ENCODE results near the gene ATP2C1. TPM values are rescaled to one million over a fixed set of nuclear protein-coding genes. Genes with fewer than 3 reads are reported as not detected.

Gene ATP2C1
- total RNA-seq, 2 donors from 2014 or later: 66.9 to 67.7 TPM

GRCh38 chr3:130929804-130930203 is 35.9 kb downstream of the ATP2C1 start:
- TF ChIP-seq CTCF (IDR thresholded peaks at IDR 0.05): no peak
- Histone ChIP-seq H3K9me3 (no peaks in the 10 kb centered on the region), H3K36me3 (no peaks in the 10 kb centered on the region), H3K27me3 (no peaks in the 10 kb centered on the region), H3K27ac (no peak overlapping the region), H3K9ac (ENCODE audit: low read depth in 2 of 2, low read length in 2 of 2) (no peak overlapping the region), H3K4me1 (no peaks in the 10 kb centered on the region), H3K4me3 (no peak overlapping the region)
- intact Hi-C loops (cut with DNase I): no loop called here
- no peak for DNase-seq

- no peaks in the 10 kb centered on the region for H3K36me3 ChIP-seq
- H3K4me1 ChIP-seq: no peaks in the 10 kb centered on the region
- intact Hi-C loops (cut with DNase I): no loop called here
- H3K27ac ChIP-seq: no peak overlapping the region
- no peak overlapping the region for H3K4me3 ChIP-seq
- no peak for DNase-seq
- H3K9ac ChIP-seq (ENCODE audit: low read depth in 2 of 2, low read length in 2 of 2): no peak overlapping the region
- no peaks in the 10 kb centered on the region for H3K27me3 ChIP-seq
- no peaks in the 10 kb centered on the region for H3K9me3 ChIP-seq
- TF ChIP-seq CTCF (IDR thresholded peaks at IDR 0.05): no peak
Measured at GRCh38 chr3:130932979-130933378, 39.1 kb downstream of the ATP2C1 start.

- H3K27ac ChIP-seq: no peak overlapping the region
- no peak for TF ChIP-seq CTCF (IDR thresholded peaks at IDR 0.05)
- no peaks in the 10 kb centered on the region for H3K4me1 ChIP-seq
- DNase-seq: no peak
- no peaks in the 10 kb centered on the region for H3K9me3 ChIP-seq
- H3K36me3 ChIP-seq: no peaks in the 10 kb centered on the region
- H3K27me3 ChIP-seq: no peaks in the 10 kb centered on the region
- H3K4me3 ChIP-seq: no peak overlapping the region
- intact Hi-C loops (cut with DNase I): no loop called here
- no peak overlapping the region for H3K9ac ChIP-seq (ENCODE audit: low read depth in 2 of 2, low read length in 2 of 2)
Measured at GRCh38 chr3:130933801-130934345, 40.0 kb downstream of the ATP2C1 start.

DNA sequence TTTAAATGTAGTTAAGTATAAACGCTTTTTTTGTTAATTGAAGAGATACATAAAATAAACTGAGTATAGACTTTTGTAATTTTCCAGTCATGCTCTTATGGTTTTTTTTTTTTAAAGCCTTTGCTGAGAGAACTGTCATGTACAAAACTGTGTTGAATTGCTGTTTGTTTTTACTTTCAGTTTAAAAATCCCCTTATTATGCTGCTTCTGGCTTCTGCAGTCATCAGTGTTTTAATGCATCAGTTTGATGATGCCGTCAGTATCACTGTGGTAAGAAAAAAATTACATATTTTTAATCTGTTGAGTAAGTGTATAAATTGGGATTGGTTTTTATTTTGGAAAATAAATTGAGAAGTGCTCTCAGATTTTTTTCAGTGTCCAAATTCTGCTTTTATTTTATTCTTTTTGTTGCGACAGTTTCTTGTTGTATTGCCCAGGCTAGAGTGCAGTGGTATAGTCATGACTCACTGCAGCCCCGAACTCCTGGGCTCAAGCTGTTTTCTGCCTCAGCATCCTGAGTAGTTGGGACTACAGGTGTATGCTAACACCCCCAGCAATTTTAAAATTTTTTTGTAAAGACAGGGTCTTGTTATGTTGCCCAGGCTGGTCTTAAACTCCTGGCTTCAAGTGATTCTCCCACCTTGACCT is 40.7 kb downstream of the ATP2C1 start:
- no peak for TF ChIP-seq CTCF (IDR thresholded peaks at IDR 0.05)
- no peaks in the 10 kb centered on the region for H3K4me1 ChIP-seq
- H3K36me3 ChIP-seq: no peaks in the 10 kb centered on the region
- no peak for DNase-seq
- intact Hi-C loops (cut with DNase I): no loop called here
- H3K4me3 ChIP-seq: no peak overlapping the region
- no peaks in the 10 kb centered on the region for H3K9me3 ChIP-seq
- no peak overlapping the region for H3K27ac ChIP-seq
- H3K27me3 ChIP-seq: no peaks in the 10 kb centered on the region
- H3K9ac ChIP-seq (ENCODE audit: low read depth in 2 of 2, low read length in 2 of 2): no peak overlapping the region

GRCh38 chr3:130935761-130936492 is 42.0 kb downstream of the ATP2C1 start:
- DNase-seq: no peak
- no peak overlapping the region for H3K27ac ChIP-seq
- no peak overlapping the region for H3K9ac ChIP-seq (ENCODE audit: low read depth in 2 of 2, low read length in 2 of 2)
- H3K9me3 ChIP-seq: no peaks in the 10 kb centered on the region
- no peaks in the 10 kb centered on the region for H3K27me3 ChIP-seq
- TF ChIP-seq CTCF (IDR thresholded peaks at IDR 0.05): no peak
- intact Hi-C loops (cut with DNase I): no loop called here
- H3K36me3 ChIP-seq: no peaks in the 10 kb centered on the region
- H3K4me3 ChIP-seq: no peak overlapping the region
- H3K4me1 ChIP-seq: no peaks in the 10 kb centered on the region
